Measurements from ENCODE around the gene MATCAP1.

MATCAP1 gene

GRCh38 chr16:67156143-67156844, 27.5 kb downstream of the MATCAP1 start:
- DNase-seq, result no peak

- DNase-seq, result peak; percentile 66 to 81
Measured at GRCh38 chr16:67155295-67156142, 28.2 kb downstream of the MATCAP1 start.

GRCh38 chr16:67154578-67155294, 29.0 kb downstream of the MATCAP1 start:
- no peak for DNase-seq

GRCh38 chr16:67151431-67152097, 32.2 kb downstream of the MATCAP1 start:
- no peak for DNase-seq

GRCh38 chr16:67150833-67151396, 32.8 kb downstream of the MATCAP1 start, which contains the start of gene B3GNT9:
Gene B3GNT9 (minus strand): TSS chr16:67150998. CDS start chr16:67150485, 513 bp downstream.
- DNase-seq, result no peak

- DNase-seq, result peak; percentile 26 to 52
Measured at GRCh38 chr16:67150047-67150832, 33.5 kb downstream of the MATCAP1 start.

GRCh38 chr16:67149276-67150046, 34.3 kb downstream of the MATCAP1 start:
- no peak for DNase-seq

- no peak for DNase-seq
Measured at GRCh38 chr16:67148656-67149275, 35.0 kb downstream of the MATCAP1 start.

GRCh38 chr16:67148221-67148620, 35.5 kb downstream of the MATCAP1 start:
- DNase-seq, result no peak

GRCh38 chr16:67147437-67148140, 36.2 kb downstream of the MATCAP1 start:
- DNase-seq, result no peak

GRCh38 chr16:67146523-67147357, 37.0 kb downstream of the MATCAP1 start:
- DNase-seq, result no peak

GRCh38 chr16:67145746-67146145, 38.0 kb downstream of the MATCAP1 start:
- no peak for DNase-seq

- DNase-seq, result no peak
Measured at GRCh38 chr16:67144943-67145342, 38.8 kb downstream of the MATCAP1 start.

- no peak for DNase-seq
Measured at GRCh38 chr16:67142342-67142741, 41.4 kb downstream of the MATCAP1 start.

GRCh38 chr16:67141391-67141790, 42.4 kb downstream of the MATCAP1 start:
- no peak for DNase-seq

GRCh38 chr16:67137605-67138004, 46.2 kb downstream of the MATCAP1 start:
- no peak for DNase-seq

- no peak for DNase-seq
Measured at GRCh38 chr16:67129422-67129821, 54.3 kb downstream of the MATCAP1 start.

GRCh38 chr16:67128887-67129286, 54.9 kb downstream of the MATCAP1 start:
- DNase-seq, result no peak
